K562 (cell line): ENCODE results near the gene BOD1L1. TPM values are rescaled to one million over a fixed set of nuclear protein-coding genes. Genes with fewer than 3 reads are reported as not detected.
A peak's percentile ranks its signal among the peaks of the same experiment; 100 is the strongest.

ENCODE experiments used
- ATAC-seq: fragments of 200-7000 bp; cut with Tn5 transposase; 3 replicates; pipeline ENCODE4 v1.9.1; 2020; ENCODE audit warnings: moderate library complexity
- BruUV-seq: library from RNA; stranded (reverse); fragments of 400-500 nt; replicated peaks from 2 replicates; lab custom pipeline; 2021; lab: Mats Ljungman, UMichigan
- CTCF ChIA-PET: fragments of 300-600 bp; formaldehyde crosslinking; extraction: SDS; loops from one replicate; lab custom pipeline; 2021; ENCODE audit warnings: low intra/inter-chr PET ratio; lab: Yijun Ruan, JAX
- POLR2A ChIA-PET: fragments of 300-600, 350-650 bp; sonication (Branson Sonifier 250); formaldehyde crosslinking; extraction: SDS; loops from one replicate; lab custom pipeline; 2021; ENCODE audit warnings: antibody characterized with exemption, inconsistent platforms; lab: Yijun Ruan, JAX
- DNase-seq, 4 experiments: peaks; one replicate each; pipeline versions ENCODE4 v3.0.0 to v3.0.0-alpha.2; 2011 to 2018; ENCODE audit warnings: low spot score in 3 of 4, mixed read lengths in 3 of 4; ENCODE audit errors: extremely low read depth in 1 of 4
- FAIRE-seq: peaks from 2 replicates; lab custom pipeline; 2011; peaks lifted over from hg19 to GRCh38; lab: Jason Lieb, UNC
- H2AFZ ChIP-seq: 2 replicates; pipeline ENCODE4 v1.6.0; 2011; ENCODE audit warnings: low read depth, low read length, control low read depth, inconsistent platforms
- H3K27ac ChIP-seq: fragments of 200-600 bp; 3 replicates; pipeline ENCODE4 v1.8.0; 2011; ENCODE audit warnings: low read depth, mild to moderate bottlenecking, control low read depth, inconsistent platforms, low read length, moderate library complexity, mixed read lengths; ENCODE audit errors: extremely low read depth
- H3K27me3 ChIP-seq, 2 experiments: fragments of 300-600 bp in 1 of 2; 2 replicates in 1 of 2; 3 replicates in 1 of 2; pipeline versions ENCODE4 v1.6.0 to v1.8.0; 2011; ENCODE audit warnings: inconsistent platforms in 2 of 2, low read length in 2 of 2, mild to moderate bottlenecking in 1 of 2, mixed read lengths in 1 of 2, moderate library complexity in 1 of 2; ENCODE audit not compliant: control insufficient read depth in 2 of 2, insufficient read depth in 2 of 2
- H3K36me3 ChIP-seq: fragments of 300-600 bp; 3 replicates; pipeline ENCODE4 v1.8.0; 2011; ENCODE audit warnings: mild to moderate bottlenecking, low read length, inconsistent platforms; ENCODE audit not compliant: control insufficient read depth, insufficient read depth
- H3K4me1 ChIP-seq, 2 experiments: fragments of 200-600 bp in 1 of 2; replicated peaks in 1 of 2; 2 replicates in 1 of 2; 3 replicates in 1 of 2; pipeline versions ENCODE4 v1.5.1 to v1.8.0; 2011; ENCODE audit warnings: inconsistent platforms in 2 of 2, low read length in 2 of 2, mild to moderate bottlenecking in 1 of 2, mixed read lengths in 1 of 2, moderate library complexity in 1 of 2; ENCODE audit not compliant: control insufficient read depth in 2 of 2, insufficient read depth in 2 of 2
- H3K4me2 ChIP-seq: 2 replicates; pipeline ENCODE4 v1.6.1; 2011; ENCODE audit warnings: low read length, control low read depth, inconsistent platforms, mixed read lengths; ENCODE audit not compliant: insufficient read depth
- H3K4me3 ChIP-seq: fragments of 200-600 bp; sonication (generic), shearing (Covaris generic); 2 replicates; pipeline ENCODE4 v1.5.1; 2016; ENCODE audit warnings: control low read depth, inconsistent platforms
- H3K79me2 ChIP-seq: fragments of 200-600 bp; 3 replicates; pipeline ENCODE4 v1.8.0; 2011; ENCODE audit warnings: low read length, inconsistent platforms; ENCODE audit not compliant: control insufficient read depth, insufficient read depth
- H3K9ac ChIP-seq, 2 experiments: 2 replicates each; pipeline versions ENCODE4 v1.6.0 to v1.6.1; 2011; ENCODE audit warnings: low read depth in 2 of 2, low read length in 2 of 2, control low read depth in 1 of 2, inconsistent platforms in 1 of 2, mild to moderate bottlenecking in 1 of 2, mixed read lengths in 1 of 2; ENCODE audit not compliant: insufficient read depth in 1 of 2
- H3K9me1 ChIP-seq: one replicate; pipeline ENCODE4 v1.6.0; 2011; ENCODE audit warnings: inconsistent platforms, mild to moderate bottlenecking, low read length, moderate library complexity; ENCODE audit not compliant: control insufficient read depth, insufficient read depth
- H3K9me3 ChIP-seq: replicated peaks from 2 replicates; pipeline ENCODE4 v1.5.1; 2011; ENCODE audit warnings: low read depth, low read length, inconsistent platforms; ENCODE audit not compliant: control insufficient read depth, insufficient read depth
- H4K20me1 ChIP-seq: replicated peaks from 2 replicates; pipeline ENCODE4 v1.6.1; 2011; ENCODE audit warnings: low read length, inconsistent platforms, mixed read lengths; ENCODE audit not compliant: control insufficient read depth, insufficient read depth
- EHMT2 ChIP-seq: fragments of 450-650 bp; IDR thresholded peaks from 2 replicates; pipeline ENCODE4 v1.6.1; 2018; ENCODE audit warnings: antibody characterized with exemption
- FUS ChIP-seq: fragments of 200-400 bp; formaldehyde crosslinking; optimal IDR thresholded peaks from 2 replicates; pipeline ENCODE3; 2017; ENCODE audit warnings: low read depth, low read length
- GTF2E2 ChIP-seq: fragments of 200-800 bp; sonication (Bioruptor generic); IDR thresholded peaks from 2 replicates; pipeline ENCODE4 v1.6.1; 2016; ENCODE audit warnings: missing genetic modification characterization, missing compliant biosample characterization
- HOXB6 ChIP-seq: fragments of 250-450 bp; sonication (Bioruptor Pico); IDR thresholded peaks from 2 replicates; pipeline ENCODE4 v1.5.1; 2022; ENCODE audit warnings: mild to moderate bottlenecking, borderline replicate concordance
- NBN ChIP-seq: fragments of 450-650 bp; IDR thresholded peaks from 2 replicates; pipeline ENCODE4 v1.6.1; 2016; ENCODE audit warnings: low read depth, mild to moderate bottlenecking
- SRSF7 ChIP-seq: fragments of 200-400 bp; formaldehyde crosslinking; optimal IDR thresholded peaks from 2 replicates; pipeline ENCODE3; 2017; ENCODE audit warnings: mild to moderate bottlenecking, low read depth, low read length
- XRCC3 ChIP-seq: fragments of 450-650 bp; IDR thresholded peaks from 2 replicates; pipeline ENCODE4 v1.6.1; 2017; ENCODE audit warnings: mild to moderate bottlenecking, moderate library complexity
- ZKSCAN8 ChIP-seq: fragments of 200-800 bp; sonication (Bioruptor generic); IDR thresholded peaks from 2 replicates; pipeline ENCODE4 v1.6.1; 2016; ENCODE audit warnings: missing genetic modification characterization, missing compliant biosample characterization
- ZNF134 ChIP-seq: fragments of 250-450 bp; sonication (Bioruptor Pico); conservative IDR thresholded peaks from 2 replicates; pipeline ENCODE4 v1.4.0; 2020
- ZNF140 ChIP-seq: fragments of 250-450 bp; sonication (Bioruptor Pico); IDR thresholded peaks from 2 replicates; pipeline ENCODE4 v1.8.0; 2021; ENCODE audit warnings: moderate library complexity, mild to moderate bottlenecking, inconsistent platforms
- ZNF146 ChIP-seq: IDR thresholded peaks from one replicate; pipeline ENCODE4 v1.6.1; 2018; ENCODE audit warnings: missing compliant biosample characterization; ENCODE audit not compliant: unreplicated experiment
- ZNF324 ChIP-seq: fragments of 250-450 bp; sonication (Bioruptor Pico); IDR thresholded peaks from 2 replicates; pipeline ENCODE4 v1.4.0; 2020; ENCODE audit warnings: mild to moderate bottlenecking
- WGBS: fragments of 100-300 bp; shearing (Covaris generic); methylation state at CpG from one replicate; pipeline ENCODE4 v1.1.6; 2016; ENCODE audit warnings: low coverage, mixed read lengths; ENCODE audit not compliant: insufficient coverage; ENCODE audit errors: missing lambda C conversion rate; 5-methylcytosine and 5-hydroxymethylcytosine counted together
- in situ Hi-C: fragments of 300-500 bp; cut with MboI; formaldehyde crosslinking; loops from 4 replicates; pipeline ENCODE4 v1.15.0; 2018; ENCODE audit warnings: inconsistent platforms, mixed read lengths
- intact Hi-C: fragments of 100-400 bp; cut with micrococcal nuclease; formaldehyde crosslinking; loops from 2 replicates; pipeline ENCODE4 v1.14.2; 2022
- polyA plus RNA-seq, 8 experiments: library from polyadenylated mRNA; depleted of rRNA in 4 of 8; stranded (reverse) in 5 of 8; unstranded in 3 of 8; fragments of >200 nt; fragmentation: Nextera tagmentation in 2 of 8; fragmentation: Illumina TruSeq in 1 of 8; extraction: Ambion mirVana in 2 of 8; extraction: Trizol in 1 of 8; gene quantifications; 2 replicates each; pipeline versions ENCODE4 v1.2.1 to v1.2.3, GENCODE V29; 2011 to 2014; ENCODE audit warnings: inconsistent platforms in 1 of 8, missing spikeins in 1 of 8
- total RNA-seq, 7 experiments: library from RNA; depleted of rRNA in 6 of 7; stranded (reverse); fragments of >200 nt in 6 of 7; fragmentation: Illumina TruSeq in 2 of 7; extraction: Trizol in 2 of 7; gene quantifications; 2 replicates each; pipeline versions ENCODE4 v1.2.1 to v1.2.3, GENCODE V29; 2011 to 2021; ENCODE audit warnings: low replicate concordance in 1 of 7
- TF ChIP-seq, protein P1 (sequence below): fragments of 450-650 bp; IDR thresholded peaks from 2 replicates; pipeline ENCODE4 v1.6.1; 2016

The BOD1L1 gene
- total and polyA plus RNA-seq, 9 of the 15 experiments (the other 6 are each of a cell fraction or from before 2014, with no cell fraction given): 4.8 to 23.2 (median 17.7) TPM

DNA sequence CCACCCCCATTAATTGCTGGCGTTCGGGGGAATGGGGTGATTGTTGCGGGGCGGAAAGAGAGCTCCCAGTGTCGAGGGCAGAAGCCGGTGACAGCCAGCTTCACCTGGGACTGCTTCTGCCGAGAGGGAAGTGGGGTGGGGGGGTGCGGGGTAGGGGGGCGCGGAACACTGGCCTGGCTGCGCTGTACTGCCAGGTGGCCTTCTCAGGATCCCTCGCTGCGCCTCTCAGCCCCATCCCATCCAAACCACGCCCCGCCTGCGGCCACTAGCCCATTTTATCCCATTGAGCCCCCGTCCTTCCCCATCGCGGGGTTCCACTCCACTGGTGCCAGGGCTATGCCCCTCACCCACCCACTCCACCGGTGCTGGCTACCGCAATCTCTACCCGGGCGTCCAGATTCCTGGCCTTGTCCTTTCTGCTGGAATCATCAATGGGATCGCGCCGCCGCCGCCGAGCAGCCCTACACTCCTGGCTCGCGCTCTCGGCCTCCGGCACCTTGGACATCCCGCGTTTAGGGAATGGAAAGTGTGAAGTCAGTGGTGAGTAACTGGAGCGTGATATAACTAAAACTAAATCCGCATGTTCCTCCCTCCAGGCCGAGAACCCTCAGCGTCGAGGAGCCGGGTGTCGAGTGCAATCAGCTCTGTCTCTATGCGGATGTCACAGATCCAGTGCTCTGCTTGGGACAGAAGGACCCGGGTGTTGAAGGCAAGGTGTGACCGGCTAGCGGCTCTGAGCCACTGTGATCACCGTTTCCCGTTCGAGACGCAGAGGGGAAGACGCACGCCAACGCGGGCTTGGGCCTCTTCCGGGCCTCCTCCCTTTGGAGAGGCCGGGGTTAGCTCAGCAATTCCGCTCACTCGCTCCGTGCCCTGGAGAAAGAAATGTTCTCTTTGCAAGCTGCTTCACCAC is 103.7 kb downstream of the BOD1L1 start:
- Histone ChIP-seq H2AFZ (no peak overlapping the region), H3K79me2 (no peaks in the 10 kb centered on the region), H3K4me1 (peaks cover 4 to 18% of the 10 kb centered on the region in 2 experiments; a peak in 4 of 5 replicates), H3K36me3 (no peaks in the 10 kb centered on the region), H4K20me1 (no peaks in the 10 kb centered on the region)
- no TSS peak for BruUV-seq
- WGBS: 52% methylated on average over 39 of the region's 59 CpGs
- no peak for ATAC-seq
- POLR2A ChIA-PET: interaction anchor here (0.6 kb wide), 1 partner anchor 717 kb away, joined by 3 read pairs; no protein-coding TSS in a partner anchor
- intact Hi-C loops: no loop called here
- CTCF ChIA-PET: no interaction called here
- TF ChIP-seq ZNF146: no peak
- TF ChIP-seq ZKSCAN8 (CRISPR knock-in tag): no peak
- TF ChIP-seq EHMT2: no peak
- TF ChIP-seq, all 486 proteins: peak for 0
- H3K27me3 ChIP-seq: peaks cover 4 to 31% of the 10 kb centered on the region in 2 experiments; a peak in 3 of 5 replicates
- no peak overlapping the region for H3K9ac ChIP-seq
- no peaks in the 10 kb centered on the region for H3K9me3 ChIP-seq
- DNase-seq (peak in 1 of 4 experiments; percentile 4), FAIRE-seq (no peak)
- in situ Hi-C loops: no loop called here
- H3K9me1 ChIP-seq: no peaks in the 10 kb centered on the region
- H3K4me2 ChIP-seq: no peak overlapping the region
- no peak overlapping the region for H3K4me3 ChIP-seq
- H3K27ac ChIP-seq: no peak overlapping the region

DNA sequence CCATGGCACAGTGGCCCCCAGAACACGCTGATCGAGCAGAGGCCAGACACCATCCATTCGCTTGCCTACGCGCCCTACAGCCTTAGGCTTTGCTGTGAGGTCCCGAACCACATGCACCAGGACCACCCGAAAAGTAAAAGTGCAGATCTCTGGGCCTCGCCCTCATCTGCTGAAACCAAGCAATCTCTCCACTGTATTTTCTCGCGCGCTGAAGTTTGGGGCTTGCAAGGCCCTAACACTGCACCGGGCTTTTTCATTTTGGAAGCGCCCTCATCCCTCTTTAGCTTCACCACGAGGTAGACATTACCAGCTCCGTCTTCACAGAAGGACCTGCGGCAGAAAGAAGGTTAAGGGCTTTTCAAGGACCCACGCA is 104.4 kb downstream of the BOD1L1 start:
- H3K9ac ChIP-seq: no peak overlapping the region
- H4K20me1 ChIP-seq: no peaks in the 10 kb centered on the region
- in situ Hi-C loops (no loop called here), intact Hi-C loops (no loop called here)
- H2AFZ ChIP-seq: no peak overlapping the region
- no peak overlapping the region for H3K27ac ChIP-seq
- peaks cover 4 to 30% of the 10 kb centered on the region in 2 experiments; a peak in 3 of 5 replicates for H3K27me3 ChIP-seq
- no peaks in the 10 kb centered on the region for H3K79me2 ChIP-seq
- FAIRE-seq (no peak), ATAC-seq (no peak), DNase-seq (peak in 1 of 4 experiments; percentile 3)
- no peaks in the 10 kb centered on the region for H3K9me1 ChIP-seq
- POLR2A ChIA-PET: interaction anchor here (0.6 kb wide), 1 partner anchor 9 kb away, joined by 3 read pairs; no protein-coding TSS in a partner anchor
- H3K4me1 ChIP-seq: peaks cover 4 to 18% of the 10 kb centered on the region in 2 experiments; a peak in 4 of 5 replicates
- no peak overlapping the region for H3K4me2 ChIP-seq
- BruUV-seq: no TSS peak
- 56% methylated on average over 12 of the region's 17 CpGs for WGBS
- CTCF ChIA-PET: no interaction called here
- no peak overlapping the region for H3K4me3 ChIP-seq
- no peaks in the 10 kb centered on the region for H3K36me3 ChIP-seq
- no peaks in the 10 kb centered on the region for H3K9me3 ChIP-seq
- TF ChIP-seq GTF2E2 (tag): no peak
- no peak for TF ChIP-seq HOXB6 (CRISPR knock-in tag)
- no peak for TF ChIP-seq XRCC3
- no peak for TF ChIP-seq NBN
- no peak for TF ChIP-seq ZNF324
- no peak for TF ChIP-seq ZNF140
- TF ChIP-seq, protein P1, sequence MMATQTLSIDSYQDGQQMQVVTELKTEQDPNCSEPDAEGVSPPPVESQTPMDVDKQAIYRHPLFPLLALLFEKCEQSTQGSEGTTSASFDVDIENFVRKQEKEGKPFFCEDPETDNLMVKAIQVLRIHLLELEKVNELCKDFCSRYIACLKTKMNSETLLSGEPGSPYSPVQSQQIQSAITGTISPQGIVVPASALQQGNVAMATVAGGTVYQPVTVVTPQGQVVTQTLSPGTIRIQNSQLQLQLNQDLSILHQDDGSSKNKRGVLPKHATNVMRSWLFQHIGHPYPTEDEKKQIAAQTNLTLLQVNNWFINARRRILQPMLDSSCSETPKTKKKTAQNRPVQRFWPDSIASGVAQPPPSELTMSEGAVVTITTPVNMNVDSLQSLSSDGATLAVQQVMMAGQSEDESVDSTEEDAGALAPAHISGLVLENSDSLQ: no peak
- TF ChIP-seq ZNF134 (CRISPR knock-in tag): no peak
- TF ChIP-seq FUS: no peak
- no peak for TF ChIP-seq SRSF7
